WTC11 (cell line): ENCODE results near the gene LY9. TPM values are rescaled to one million over a fixed set of nuclear protein-coding genes. Genes with fewer than 3 reads are reported as not detected.

Experiments used
- ATAC-seq: fragments of 200-7000 bp; cut with Tn5 transposase; 2 replicates; pipeline ENCODE4 v1.10.0; 2021; ENCODE audit warnings: mild to moderate bottlenecking, moderate library complexity
- CTCF ChIA-PET: fragments of 300-600 bp; sonication (Branson Sonifier 250); formaldehyde crosslinking; loops from one replicate; lab custom pipeline; 2021; ENCODE audit warnings: antibody characterized with exemption; lab: Charles Lee
- POLR2A ChIA-PET: fragments of 350-600 bp; sonication (Branson Sonifier 250); formaldehyde crosslinking; loops from one replicate; lab custom pipeline; 2021; ENCODE audit warnings: antibody characterized with exemption; lab: Charles Lee
- DNase-seq: peaks from one replicate; pipeline ENCODE4 v3.0.0; 2021; ENCODE audit warnings: low spot score
- H3K27ac Mint-ChIP-seq: 2 replicates; pipeline ENCODE4 v1.8.0; 2021; ENCODE audit warnings: mixed read lengths
- H3K27me3 Mint-ChIP-seq: 2 replicates; pipeline ENCODE4 v1.8.0; 2021; ENCODE audit warnings: low read depth, mild to moderate bottlenecking, moderate library complexity, mixed read lengths
- H3K36me3 Mint-ChIP-seq: 2 replicates; pipeline ENCODE4 v1.8.0; 2021; ENCODE audit warnings: mixed read lengths
- H3K4me1 Mint-ChIP-seq: 2 replicates; pipeline ENCODE4 v1.8.0; 2022; ENCODE audit warnings: mixed read lengths
- H3K4me3 Mint-ChIP-seq: 2 replicates; pipeline ENCODE4 v1.8.0; 2021; ENCODE audit warnings: mild to moderate bottlenecking, moderate library complexity, mixed read lengths
- H3K9me3 Mint-ChIP-seq: 2 replicates; pipeline ENCODE4 v1.8.0; 2021; ENCODE audit warnings: mixed read lengths
- ATF1 ChIP-seq: sonication (generic); formaldehyde crosslinking; IDR thresholded peaks from 2 replicates; pipeline ENCODE4 v1.8.1; 2023; ENCODE audit warnings: mild to moderate bottlenecking, moderate library complexity, missing genetic modification reagents
- ATF2 ChIP-seq: sonication (generic); formaldehyde crosslinking; IDR thresholded peaks from 2 replicates; pipeline ENCODE4 v1.8.1; 2022; ENCODE audit warnings: low read depth, missing genetic modification reagents, borderline replicate concordance
- CREB1 ChIP-seq: sonication (generic); formaldehyde crosslinking; IDR thresholded peaks from 2 replicates; pipeline ENCODE4 v1.8.0; 2023; ENCODE audit warnings: mild to moderate bottlenecking, missing genetic modification reagents
- EMX1 ChIP-seq: fragments of 250-450 bp; sonication (Bioruptor Pico); IDR thresholded peaks from 2 replicates; pipeline ENCODE4 v1.8.0; 2021; ENCODE audit warnings: mild to moderate bottlenecking
- ESRRA ChIP-seq: sonication (generic); formaldehyde crosslinking; IDR thresholded peaks from 2 replicates; pipeline ENCODE4 v1.8.1; 2022; ENCODE audit warnings: mild to moderate bottlenecking, missing genetic modification reagents, borderline replicate concordance
- FOXP1 ChIP-seq: sonication (generic); formaldehyde crosslinking; IDR thresholded peaks from 2 replicates; pipeline ENCODE4 v1.8.0; 2022; ENCODE audit warnings: missing genetic modification reagents, mild to moderate bottlenecking, moderate library complexity, borderline replicate concordance
- GABPB1 ChIP-seq: sonication (generic); formaldehyde crosslinking; IDR thresholded peaks from 2 replicates; pipeline ENCODE4 v1.8.1; 2023; ENCODE audit warnings: mild to moderate bottlenecking, missing genetic modification reagents
- HMGA2 ChIP-seq: fragments of 250-450 bp; sonication (Bioruptor Pico); IDR thresholded peaks from 2 replicates; pipeline ENCODE4 v1.4.0; 2021; ENCODE audit warnings: mild to moderate bottlenecking, moderate library complexity
- IRF2 ChIP-seq: sonication (generic); formaldehyde crosslinking; IDR thresholded peaks from 2 replicates; pipeline ENCODE4 v1.8.0; 2022; ENCODE audit warnings: low read depth, missing genetic modification reagents, borderline replicate concordance
- JUN ChIP-seq: sonication (generic); formaldehyde crosslinking; IDR thresholded peaks from 2 replicates; pipeline ENCODE4 v1.8.0; 2023; ENCODE audit warnings: mild to moderate bottlenecking, missing genetic modification reagents
- NFATC4 ChIP-seq: fragments of 250-450 bp; sonication (Bioruptor Pico); IDR thresholded peaks from 2 replicates; pipeline ENCODE4 v1.9.0; 2021; ENCODE audit warnings: mild to moderate bottlenecking
- NR1H2 ChIP-seq: sonication (generic); formaldehyde crosslinking; IDR thresholded peaks from 2 replicates; pipeline ENCODE4 v1.9.0; 2021; ENCODE audit warnings: mild to moderate bottlenecking, moderate library complexity, missing genetic modification reagents
- NR2C2 ChIP-seq: sonication (generic); formaldehyde crosslinking; IDR thresholded peaks from 2 replicates; pipeline ENCODE4 v1.8.0; 2022; ENCODE audit warnings: mild to moderate bottlenecking, missing genetic modification reagents
- NR3C1 ChIP-seq: sonication (generic); formaldehyde crosslinking; conservative IDR thresholded peaks from 2 replicates; pipeline ENCODE4 v1.8.1; 2023; ENCODE audit warnings: low read depth, mild to moderate bottlenecking, missing genetic modification reagents
- PRRX2 ChIP-seq: fragments of 250-450 bp; sonication (Bioruptor Pico); IDR thresholded peaks from 2 replicates; pipeline ENCODE4 v1.8.0; 2021; ENCODE audit warnings: mild to moderate bottlenecking
- RORB ChIP-seq: fragments of 250-450 bp; sonication (Bioruptor Pico); IDR thresholded peaks from 2 replicates; pipeline ENCODE4 v1.9.0; 2021; ENCODE audit warnings: mild to moderate bottlenecking
- SMAD3 ChIP-seq: sonication (generic); formaldehyde crosslinking; IDR thresholded peaks from 2 replicates; pipeline ENCODE4 v1.8.0; 2022; ENCODE audit warnings: missing genetic modification reagents, mild to moderate bottlenecking, borderline replicate concordance
- SMAD4 ChIP-seq: sonication (generic); formaldehyde crosslinking; IDR thresholded peaks from 2 replicates; pipeline ENCODE4 v1.8.0; 2022; ENCODE audit warnings: mild to moderate bottlenecking, missing genetic modification reagents
- SP1 ChIP-seq: sonication (generic); formaldehyde crosslinking; conservative IDR thresholded peaks from 2 replicates; pipeline ENCODE4 v1.8.1; 2022; ENCODE audit warnings: missing genetic modification reagents
- TP53 ChIP-seq: sonication (generic); formaldehyde crosslinking; IDR thresholded peaks from 2 replicates; pipeline ENCODE4 v1.8.1; 2023; ENCODE audit warnings: mild to moderate bottlenecking, missing genetic modification reagents
- ZMAT4 ChIP-seq: fragments of 250-450 bp; sonication (Bioruptor Pico); IDR thresholded peaks from 2 replicates; pipeline ENCODE4 v1.9.0; 2021; ENCODE audit warnings: mild to moderate bottlenecking
- ZNF317 ChIP-seq: sonication (generic); formaldehyde crosslinking; IDR thresholded peaks from 2 replicates; pipeline ENCODE4 v1.8.1; 2023; ENCODE audit warnings: low read depth, mild to moderate bottlenecking, moderate library complexity, missing genetic modification reagents, borderline replicate concordance
- ZNF396 ChIP-seq: fragments of 250-450 bp; sonication (Bioruptor Pico); IDR thresholded peaks from 2 replicates; pipeline ENCODE4 v1.8.0; 2021; ENCODE audit warnings: mild to moderate bottlenecking, moderate library complexity, borderline replicate concordance
- ZNF671 ChIP-seq: fragments of 250-450 bp; sonication (Bioruptor Pico); IDR thresholded peaks from 2 replicates; pipeline ENCODE4 v1.8.0; 2021; ENCODE audit warnings: mild to moderate bottlenecking
- total RNA-seq: library from RNA; stranded (reverse); gene quantifications from 3 replicates; pipeline ENCODE4 v1.2.3, GENCODE V29; 2021
- TF ChIP-seq, protein P1 (sequence below): fragments of 250-450 bp; sonication (Bioruptor Pico); IDR thresholded peaks from 2 replicates; pipeline ENCODE4 v1.9.0; 2021; ENCODE audit warnings: moderate library complexity, mild to moderate bottlenecking, inconsistent platforms, borderline replicate concordance
- TF ChIP-seq, protein P2 (sequence below): sonication (generic); formaldehyde crosslinking; IDR thresholded peaks from 2 replicates; pipeline ENCODE4 v1.8.0; 2022; ENCODE audit warnings: mild to moderate bottlenecking, missing genetic modification reagents
- TF ChIP-seq, protein P3 (sequence below): sonication (generic); formaldehyde crosslinking; IDR thresholded peaks from 2 replicates; pipeline ENCODE4 v1.8.0; 2023; ENCODE audit warnings: missing genetic modification reagents
- TF ChIP-seq, protein P4 (sequence below): sonication (generic); formaldehyde crosslinking; IDR thresholded peaks from 2 replicates; pipeline ENCODE4 v1.8.0; 2022; ENCODE audit warnings: mild to moderate bottlenecking, missing genetic modification reagents

Gene LY9
- total RNA-seq, 1 experiment from 2014 or later = not detected

DNA sequence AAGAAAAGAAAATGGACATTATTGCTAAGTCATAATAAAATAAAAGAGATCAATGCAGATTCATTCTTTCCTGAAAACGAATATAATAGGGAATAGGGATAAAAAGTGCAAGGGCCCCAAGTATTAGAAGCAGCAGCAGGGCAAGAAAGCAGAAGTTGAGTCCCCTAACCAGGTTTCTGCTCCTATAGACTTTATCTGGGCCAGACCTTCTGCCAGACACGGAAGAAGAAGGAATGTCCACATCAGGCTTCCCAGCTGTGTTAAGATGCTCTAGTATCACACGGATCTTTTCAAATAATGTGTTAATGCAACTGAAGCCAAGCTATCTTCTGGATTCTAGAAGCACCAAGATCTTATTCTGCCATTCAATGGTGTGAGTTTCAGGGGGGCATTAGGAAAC, 39.8 kb downstream of the LY9 start (continued):
- TF ChIP-seq, protein P1, sequence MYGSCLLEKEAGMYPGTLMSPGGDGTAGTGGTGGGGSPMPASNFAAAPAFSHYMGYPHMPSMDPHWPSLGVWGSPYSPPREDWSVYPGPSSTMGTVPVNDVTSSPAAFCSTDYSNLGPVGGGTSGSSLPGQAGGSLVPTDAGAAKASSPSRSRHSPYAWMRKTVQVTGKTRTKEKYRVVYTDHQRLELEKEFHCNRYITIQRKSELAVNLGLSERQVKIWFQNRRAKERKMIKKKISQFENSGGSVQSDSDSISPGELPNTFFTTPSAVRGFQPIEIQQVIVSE (CRISPR knock-in tag) = no peak

DNA sequence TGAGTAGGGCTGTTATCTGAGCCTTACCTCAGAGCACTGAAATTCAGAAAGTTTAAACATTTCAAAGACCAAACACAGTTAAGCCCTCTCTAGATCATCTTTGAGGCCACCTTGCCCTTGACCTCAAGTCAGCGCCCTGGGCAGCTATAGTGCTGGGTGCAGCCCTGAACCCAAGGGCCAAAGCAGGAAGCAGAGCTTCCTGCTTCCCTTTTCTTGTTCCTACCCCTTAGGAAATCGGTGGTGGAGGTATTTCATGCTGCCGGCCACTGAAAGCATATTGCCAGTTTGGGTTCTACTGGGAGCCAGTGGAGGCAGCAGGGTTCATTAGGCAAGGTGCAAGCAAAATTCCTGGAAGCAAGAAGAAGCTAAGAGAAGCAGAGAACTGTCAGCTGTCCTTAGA, 40.6 kb downstream of the LY9 start:
- H3K4me1 Mint-ChIP-seq = peaks cover 21% of the 10 kb centered on the region
- H3K27ac Mint-ChIP-seq = no peak overlapping the region
- no peak for DNase-seq
- no peaks in the 10 kb centered on the region; the same call in 1 of the 2 replicates for H3K27me3 Mint-ChIP-seq
- TF ChIP-seq IRF2 (CRISPR knock-in tag) (no peak), ATF1 (CRISPR knock-in tag) (no peak), FOXP1 (CRISPR knock-in tag) (no peak), TP53 (CRISPR knock-in tag) (no peak), ZNF396 (CRISPR knock-in tag) (no peak), ZNF317 (no peak), GABPB1 (CRISPR knock-in tag) (no peak), JUN (no peak), ESRRA (CRISPR knock-in tag) (no peak), PRRX2 (CRISPR knock-in tag) (no peak), ZNF671 (CRISPR knock-in tag) (no peak), NR3C1 (CRISPR knock-in tag) (no peak), SP1 (CRISPR knock-in tag) (no peak), RORB (CRISPR knock-in tag) (no peak), SMAD4 (CRISPR knock-in tag) (no peak)
- TF ChIP-seq, protein P2, sequence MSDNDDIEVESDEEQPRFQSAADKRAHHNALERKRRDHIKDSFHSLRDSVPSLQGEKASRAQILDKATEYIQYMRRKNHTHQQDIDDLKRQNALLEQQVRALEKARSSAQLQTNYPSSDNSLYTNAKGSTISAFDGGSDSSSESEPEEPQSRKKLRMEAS (CRISPR knock-in tag) = no peak
- TF ChIP-seq, protein P3, sequence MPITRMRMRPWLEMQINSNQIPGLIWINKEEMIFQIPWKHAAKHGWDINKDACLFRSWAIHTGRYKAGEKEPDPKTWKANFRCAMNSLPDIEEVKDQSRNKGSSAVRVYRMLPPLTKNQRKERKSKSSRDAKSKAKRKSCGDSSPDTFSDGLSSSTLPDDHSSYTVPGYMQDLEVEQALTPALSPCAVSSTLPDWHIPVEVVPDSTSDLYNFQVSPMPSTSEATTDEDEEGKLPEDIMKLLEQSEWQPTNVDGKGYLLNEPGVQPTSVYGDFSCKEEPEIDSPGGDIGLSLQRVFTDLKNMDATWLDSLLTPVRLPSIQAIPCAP (CRISPR knock-in tag) = no peak
- no peak overlapping the region for H3K4me3 Mint-ChIP-seq
- ChIA-PET CTCF (interaction anchor here (0.7 to 6.3 kb wide), 15 partner anchors 13 to 261 kb away, joined by 3 to 78 read pairs (median 7); partner anchors contain the start of genes ITLN1 and ITLN2), POLR2A (interaction anchor here (0.6 kb wide), 1 partner anchor 154 kb away, joined by 3 read pairs; no protein-coding TSS in a partner anchor)
- H3K36me3 Mint-ChIP-seq = no peaks in the 10 kb centered on the region
- H3K9me3 Mint-ChIP-seq = no peaks in the 10 kb centered on the region
- ATAC-seq = no peak

GRCh38 chr1:160836981-160837557, 41.1 kb downstream of the LY9 start:
- Mint-ChIP-seq H3K4me3 (no peak overlapping the region), H3K36me3 (no peaks in the 10 kb centered on the region), H3K27me3 (no peaks in the 10 kb centered on the region; the same call in 1 of the 2 replicates), H3K4me1 (peaks cover 21% of the 10 kb centered on the region), H3K27ac (no peak overlapping the region), H3K9me3 (no peaks in the 10 kb centered on the region)
- no peak for ATAC-seq
- CTCF ChIA-PET = interaction anchor here (0.7 to 6.3 kb wide), 15 partner anchors 13 to 261 kb away, joined by 3 to 78 read pairs (median 5); partner anchors contain the start of genes ITLN1 and ITLN2
- POLR2A ChIA-PET = interaction anchor here (0.6 kb wide), 1 partner anchor 153 kb away, joined by 3 read pairs; no protein-coding TSS in a partner anchor
- DNase-seq = no peak
- TF ChIP-seq, protein P4, sequence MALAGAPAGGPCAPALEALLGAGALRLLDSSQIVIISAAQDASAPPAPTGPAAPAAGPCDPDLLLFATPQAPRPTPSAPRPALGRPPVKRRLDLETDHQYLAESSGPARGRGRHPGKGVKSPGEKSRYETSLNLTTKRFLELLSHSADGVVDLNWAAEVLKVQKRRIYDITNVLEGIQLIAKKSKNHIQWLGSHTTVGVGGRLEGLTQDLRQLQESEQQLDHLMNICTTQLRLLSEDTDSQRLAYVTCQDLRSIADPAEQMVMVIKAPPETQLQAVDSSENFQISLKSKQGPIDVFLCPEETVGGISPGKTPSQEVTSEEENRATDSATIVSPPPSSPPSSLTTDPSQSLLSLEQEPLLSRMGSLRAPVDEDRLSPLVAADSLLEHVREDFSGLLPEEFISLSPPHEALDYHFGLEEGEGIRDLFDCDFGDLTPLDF (CRISPR knock-in tag) = no peak
- TF ChIP-seq NR3C1 (CRISPR knock-in tag) (no peak), NR1H2 (CRISPR knock-in tag) (no peak), HMGA2 (CRISPR knock-in tag) (no peak), FOXP1 (CRISPR knock-in tag) (no peak), NFATC4 (CRISPR knock-in tag) (no peak), EMX1 (CRISPR knock-in tag) (no peak), CREB1 (CRISPR knock-in tag) (no peak), ZMAT4 (no peak), ATF2 (CRISPR knock-in tag) (no peak), SMAD3 (CRISPR knock-in tag) (no peak), JUN (no peak), NR2C2 (CRISPR knock-in tag) (no peak)
